Lung (tissue), 12 donors: ENCODE measurements around the gene MTG1. TPM values are rescaled to one million over a fixed set of nuclear protein-coding genes. Genes with fewer than 3 reads are reported as not detected.

ENCODE experiments used
- ATAC-seq: fragments of 200-7000 bp; cut with Tn5 transposase; one replicate; pipeline ENCODE4 v1.9.1; 2020; ENCODE audit warnings: moderate number of reproducible peaks; ENCODE audit not compliant: insufficient read depth, low FRiP score
- DNase-seq, 3 donors: peaks; one replicate each; pipeline ENCODE4 v3.0.0-alpha.2; 2013 to 2017
- H3K27ac ChIP-seq, 2 donors: one replicate each; pipeline ENCODE4 v1.5.1; 2013; ENCODE audit warnings: mild to moderate bottlenecking in 2 of 2, moderate library complexity in 2 of 2, control low read depth in 1 of 2, inconsistent platforms in 1 of 2, low read depth in 1 of 2, low read length in 1 of 2
- H3K27me3 ChIP-seq, 3 donors: one replicate each; pipeline ENCODE4 v1.5.1; 2013; ENCODE audit warnings: low read length in 2 of 3; ENCODE audit not compliant: control insufficient read depth in 3 of 3, insufficient read depth in 3 of 3
- H3K36me3 ChIP-seq, 4 donors: one replicate each; pipeline ENCODE4 v1.5.1; 2013; ENCODE audit warnings: low read length in 4 of 4, mild to moderate bottlenecking in 1 of 4, moderate library complexity in 1 of 4; ENCODE audit not compliant: control insufficient read depth in 4 of 4, insufficient read depth in 4 of 4
- H3K4me1 ChIP-seq, 5 donors: one replicate each; pipeline ENCODE4 v1.5.1; 2013; ENCODE audit warnings: low read length in 5 of 5, mild to moderate bottlenecking in 2 of 5, moderate library complexity in 1 of 5; ENCODE audit not compliant: control insufficient read depth in 5 of 5, insufficient read depth in 5 of 5
- H3K4me3 ChIP-seq: one replicate; pipeline ENCODE4 v1.5.1; 2013; ENCODE audit warnings: mild to moderate bottlenecking, control low read depth, moderate library complexity
- H3K9ac ChIP-seq, 2 donors: one replicate each; pipeline ENCODE4 v1.5.1; 2013; ENCODE audit warnings: low read length in 2 of 2, control low read depth in 1 of 2; ENCODE audit not compliant: insufficient read depth in 1 of 2
- H3K9me3 ChIP-seq, 4 donors: one replicate each; pipeline ENCODE4 v1.5.1; 2013; ENCODE audit warnings: low read length in 3 of 4, mild to moderate bottlenecking in 1 of 4, moderate library complexity in 1 of 4; ENCODE audit not compliant: control insufficient read depth in 4 of 4, insufficient read depth in 3 of 4
- WGBS, 2 donors: extraction: QIAGEN DNeasy Blood & Tissue Kit; methylation state at CpG; one replicate each; pipeline ENCODE4 v1.1.7; 2013; 5-methylcytosine and 5-hydroxymethylcytosine counted together
- polyA plus RNA-seq, 2 donors: library from polyadenylated mRNA; stranded (reverse); fragments of 200-250 nt; gene quantifications; one replicate each; pipeline ENCODE4 v1.2.1, GENCODE V29; 2013
- total RNA-seq, 2 donors: library from RNA; depleted of rRNA in 1 of 2; stranded (reverse); fragments of >200 nt in 1 of 2; gene quantifications; one replicate each; pipeline ENCODE4 v1.2.1, GENCODE V29; 2014 to 2021
- TF ChIP-seq, protein P1 (sequence below): IDR thresholded peaks from 2 replicates; pipeline ENCODE4 v1.5.1; 2012; ENCODE audit warnings: mild to moderate bottlenecking; ENCODE audit errors: control extremely low read depth, extremely low read depth
- donor health status: control.
- donor health status: control.
- donor health status: Bipolar disorder and iron deficiency.
- donor health status: healthy.
- donor health status: DM: yes; HTN: yes; CAD: no.

Gene MTG1
- total and polyA plus RNA-seq, 4 donors = 36.4 to 51.8 (median 44.5) TPM

DNA sequence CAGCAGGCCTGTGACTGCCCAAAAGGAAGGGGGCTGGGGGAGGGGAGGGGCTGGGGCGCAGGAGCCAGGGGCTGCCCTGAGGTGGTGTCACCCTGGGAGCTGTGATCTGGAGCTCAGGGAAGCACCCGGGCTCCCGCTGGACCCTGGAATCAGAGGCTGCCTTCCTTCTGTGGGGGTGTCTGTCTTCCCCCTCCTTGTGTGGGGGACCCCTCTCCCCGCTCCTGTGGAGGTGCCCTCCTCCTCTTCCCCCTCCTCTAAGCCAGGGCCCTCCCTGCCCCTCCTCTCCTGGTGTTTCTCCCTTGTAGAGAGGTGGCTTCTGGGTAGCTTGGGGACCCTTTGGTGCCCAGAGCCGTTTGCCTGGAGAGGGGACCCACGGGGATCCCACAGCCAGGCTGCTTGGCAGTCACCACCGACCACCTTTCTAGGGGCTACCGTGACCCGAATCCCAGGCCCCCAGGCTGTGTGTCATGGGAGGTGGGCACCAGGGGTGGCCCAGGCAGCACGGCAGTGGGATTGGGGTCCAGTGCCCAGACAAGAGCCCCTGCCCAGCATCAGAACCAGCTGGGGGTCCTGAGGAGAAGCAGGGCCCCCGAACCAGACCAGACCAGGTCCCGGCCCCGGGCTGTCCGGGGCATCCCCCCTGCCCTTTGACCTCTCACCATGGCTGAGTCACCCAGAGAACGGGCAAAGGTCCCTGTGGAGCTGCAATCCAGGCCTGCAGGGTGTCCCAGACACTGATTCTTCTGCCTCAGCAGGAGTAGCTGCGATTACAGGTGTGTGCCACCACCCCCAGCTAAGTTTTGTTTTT is 46.0 kb upstream of the MTG1 start:
- Histone ChIP-seq H3K27me3 (peaks cover 0 to 13% (median 0%) of the 10 kb centered on the region in 3 donors), H3K4me3 (no peak overlapping the region), H3K4me1 (no peaks in the 10 kb centered on the region), H3K27ac (no peak overlapping the region), H3K36me3 (no peaks in the 10 kb centered on the region), H3K9me3 (no peaks in the 10 kb centered on the region), H3K9ac (no peak overlapping the region)
- WGBS, 2 donors = 57 to 75% methylated on average over 12 to 16 of the region's 16 CpGs
- ATAC-seq = no peak
- TF ChIP-seq, protein P1, sequence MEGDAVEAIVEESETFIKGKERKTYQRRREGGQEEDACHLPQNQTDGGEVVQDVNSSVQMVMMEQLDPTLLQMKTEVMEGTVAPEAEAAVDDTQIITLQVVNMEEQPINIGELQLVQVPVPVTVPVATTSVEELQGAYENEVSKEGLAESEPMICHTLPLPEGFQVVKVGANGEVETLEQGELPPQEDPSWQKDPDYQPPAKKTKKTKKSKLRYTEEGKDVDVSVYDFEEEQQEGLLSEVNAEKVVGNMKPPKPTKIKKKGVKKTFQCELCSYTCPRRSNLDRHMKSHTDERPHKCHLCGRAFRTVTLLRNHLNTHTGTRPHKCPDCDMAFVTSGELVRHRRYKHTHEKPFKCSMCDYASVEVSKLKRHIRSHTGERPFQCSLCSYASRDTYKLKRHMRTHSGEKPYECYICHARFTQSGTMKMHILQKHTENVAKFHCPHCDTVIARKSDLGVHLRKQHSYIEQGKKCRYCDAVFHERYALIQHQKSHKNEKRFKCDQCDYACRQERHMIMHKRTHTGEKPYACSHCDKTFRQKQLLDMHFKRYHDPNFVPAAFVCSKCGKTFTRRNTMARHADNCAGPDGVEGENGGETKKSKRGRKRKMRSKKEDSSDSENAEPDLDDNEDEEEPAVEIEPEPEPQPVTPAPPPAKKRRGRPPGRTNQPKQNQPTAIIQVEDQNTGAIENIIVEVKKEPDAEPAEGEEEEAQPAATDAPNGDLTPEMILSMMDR = no peak
- no peak for DNase-seq

DNA sequence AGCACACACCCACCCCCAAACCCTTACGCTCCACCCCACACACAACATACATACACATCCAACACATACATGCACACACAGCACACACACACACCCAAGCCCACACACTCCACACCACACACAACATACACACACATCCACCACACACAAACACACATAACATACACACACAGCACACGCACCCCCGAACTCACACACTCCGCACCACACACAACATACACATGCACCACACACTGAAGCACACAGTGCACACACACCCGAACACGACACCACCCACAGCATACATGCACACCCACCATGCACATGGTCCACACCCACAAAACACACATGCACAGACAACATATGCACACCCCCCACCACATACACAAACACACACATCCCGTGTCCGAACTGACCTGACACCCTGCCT is 44.8 kb upstream of the MTG1 start:
- Histone ChIP-seq H3K4me1 (no peaks in the 10 kb centered on the region), H3K9me3 (no peaks in the 10 kb centered on the region), H3K27ac (no peak overlapping the region), H3K36me3 (no peaks in the 10 kb centered on the region), H3K9ac (no peak overlapping the region), H3K27me3 (peaks cover 0 to 7% (median 0%) of the 10 kb centered on the region in 3 donors), H3K4me3 (no peak overlapping the region)
- DNase-seq = no peak
- 86 to 90% methylated on average over 8 of the region's 8 CpGs for WGBS, 2 donors
- TF ChIP-seq, protein P1 = no peak
- no peak for ATAC-seq

DNA sequence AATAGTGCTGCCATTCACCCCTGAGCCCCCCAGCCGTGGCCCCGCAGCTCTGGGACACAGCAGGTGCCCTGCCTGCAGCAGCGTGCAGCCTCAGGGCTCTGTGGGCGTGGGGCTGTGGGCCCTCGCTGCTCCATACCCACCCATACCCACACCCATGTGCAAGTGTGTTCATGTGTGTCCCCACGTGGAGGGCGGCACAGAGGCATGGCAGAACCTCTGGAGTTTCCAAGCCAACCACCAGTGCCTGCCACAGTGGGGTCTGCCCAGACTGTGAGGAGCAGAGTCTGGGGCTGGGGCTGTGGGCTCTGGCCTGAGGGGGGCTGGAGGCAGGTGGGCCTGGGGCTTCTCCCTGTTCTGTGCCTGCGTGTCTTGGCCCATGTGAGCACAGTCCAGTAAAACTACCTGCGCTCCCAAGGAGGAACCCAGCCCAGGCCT is 44.4 kb upstream of the MTG1 start:
- TF ChIP-seq, protein P1 = no peak
- whole genome bisulfite sequencing, 2 donors = 67 to 71% methylated on average over 9 of the region's 9 CpGs
- no peak for ATAC-seq
- no peak overlapping the region for H3K9ac ChIP-seq
- H3K36me3 ChIP-seq = no peaks in the 10 kb centered on the region
- H3K27ac ChIP-seq = no peak overlapping the region
- DNase-seq = no peak
- peaks cover 0 to 3% (median 0%) of the 10 kb centered on the region in 3 donors for H3K27me3 ChIP-seq
- H3K4me3 ChIP-seq = no peak overlapping the region
- no peaks in the 10 kb centered on the region for H3K4me1 ChIP-seq
- H3K9me3 ChIP-seq = no peaks in the 10 kb centered on the region
